Thoracic aorta (tissue), 2 donors: ENCODE results near the gene NWD2. TPM values are rescaled to one million over a fixed set of nuclear protein-coding genes. Genes with fewer than 3 reads are reported as not detected.

ENCODE experiments used
- ATAC-seq: fragments of 150-250 bp; one replicate; pipeline ENCODE4 v1.8.0; 2017; ENCODE audit warnings: low read depth; ENCODE audit not compliant: insufficient number of reproducible peaks, low FRiP score
- DNase-seq: peaks from one replicate; pipeline ENCODE4 v3.0.0-alpha.2; 2020; ENCODE audit warnings: low spot score
- H3K27ac ChIP-seq, 2 donors: fragments of 200-600 bp; sonication (generic); 1 replicate in 1 of 2; 2 replicates in 1 of 2; pipeline ENCODE4 v1.5.1; 2016; ENCODE audit warnings: mild to moderate bottlenecking in 2 of 2, moderate library complexity in 2 of 2
- H3K27me3 ChIP-seq: fragments of 200-600 bp; sonication (generic); replicated peaks from 2 replicates; pipeline ENCODE4 v1.6.0; 2016; ENCODE audit warnings: mild to moderate bottlenecking; ENCODE audit not compliant: insufficient read depth
- H3K36me3 ChIP-seq: fragments of 200-600 bp; sonication (generic); one replicate; pipeline ENCODE4 v1.5.1; 2016
- H3K4me1 ChIP-seq, 2 donors: fragments of 200-600 bp; sonication (generic); 1 replicate in 1 of 2; 2 replicates in 1 of 2; pipeline versions ENCODE4 v1.5.1 to v1.6.0; 2016; ENCODE audit warnings: low read depth in 2 of 2, mild to moderate bottlenecking in 1 of 2; ENCODE audit not compliant: control insufficient read depth in 1 of 2
- H3K4me3 ChIP-seq: fragments of 200-600 bp; sonication (generic); 2 replicates; pipeline ENCODE4 v1.5.1; 2016; ENCODE audit warnings: mild to moderate bottlenecking
- H3K9me3 ChIP-seq: fragments of 200-600 bp; sonication (generic); 2 replicates; pipeline ENCODE4 v1.5.1; 2016
- total RNA-seq, 2 donors: library from RNA; depleted of rRNA; stranded (reverse); fragments of >200 nt; gene quantifications; one replicate each; pipeline versions ENCODE4 v1.1.0 to v1.2.3, GENCODE V29; 2016
- TF ChIP-seq, protein P1 (sequence below): fragments of 200-600 bp; sonication (generic); IDR thresholded peaks from one replicate; pipeline ENCODE4 v1.5.1; 2019; ENCODE audit warnings: antibody characterized with exemption

Gene NWD2
- total RNA-seq, 2 donors from 2014 or later: not detected

DNA sequence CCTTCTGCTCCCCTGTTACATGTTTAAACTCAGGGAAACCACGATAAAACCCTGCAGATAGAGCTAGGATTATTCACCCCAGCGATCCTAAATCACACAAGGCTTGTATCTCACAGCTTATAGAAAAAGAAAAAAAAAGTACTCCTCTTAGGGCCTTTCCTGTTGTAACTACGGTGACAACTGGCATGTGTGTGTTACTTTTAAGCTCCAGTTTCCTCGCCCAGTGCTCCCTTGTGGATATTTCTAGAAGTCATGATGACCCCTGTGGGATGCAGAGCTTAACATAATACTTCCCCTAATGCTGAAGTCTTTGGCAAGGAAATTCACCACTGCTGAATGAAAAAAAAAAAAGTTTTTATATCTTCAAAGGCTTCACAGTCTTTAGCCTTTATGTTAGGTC lies 114.7 kb downstream of the NWD2 start:
- TF ChIP-seq, protein P1, sequence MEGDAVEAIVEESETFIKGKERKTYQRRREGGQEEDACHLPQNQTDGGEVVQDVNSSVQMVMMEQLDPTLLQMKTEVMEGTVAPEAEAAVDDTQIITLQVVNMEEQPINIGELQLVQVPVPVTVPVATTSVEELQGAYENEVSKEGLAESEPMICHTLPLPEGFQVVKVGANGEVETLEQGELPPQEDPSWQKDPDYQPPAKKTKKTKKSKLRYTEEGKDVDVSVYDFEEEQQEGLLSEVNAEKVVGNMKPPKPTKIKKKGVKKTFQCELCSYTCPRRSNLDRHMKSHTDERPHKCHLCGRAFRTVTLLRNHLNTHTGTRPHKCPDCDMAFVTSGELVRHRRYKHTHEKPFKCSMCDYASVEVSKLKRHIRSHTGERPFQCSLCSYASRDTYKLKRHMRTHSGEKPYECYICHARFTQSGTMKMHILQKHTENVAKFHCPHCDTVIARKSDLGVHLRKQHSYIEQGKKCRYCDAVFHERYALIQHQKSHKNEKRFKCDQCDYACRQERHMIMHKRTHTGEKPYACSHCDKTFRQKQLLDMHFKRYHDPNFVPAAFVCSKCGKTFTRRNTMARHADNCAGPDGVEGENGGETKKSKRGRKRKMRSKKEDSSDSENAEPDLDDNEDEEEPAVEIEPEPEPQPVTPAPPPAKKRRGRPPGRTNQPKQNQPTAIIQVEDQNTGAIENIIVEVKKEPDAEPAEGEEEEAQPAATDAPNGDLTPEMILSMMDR: no peak
- Histone ChIP-seq H3K27me3 (no peaks in the 10 kb centered on the region), H3K9me3 (no peaks in the 10 kb centered on the region), H3K4me1 (no peaks in the 10 kb centered on the region), H3K27ac (no peak overlapping the region), H3K4me3 (no peak overlapping the region), H3K36me3 (no peaks in the 10 kb centered on the region)
- ATAC-seq (no peak), DNase-seq (no peak)

DNA sequence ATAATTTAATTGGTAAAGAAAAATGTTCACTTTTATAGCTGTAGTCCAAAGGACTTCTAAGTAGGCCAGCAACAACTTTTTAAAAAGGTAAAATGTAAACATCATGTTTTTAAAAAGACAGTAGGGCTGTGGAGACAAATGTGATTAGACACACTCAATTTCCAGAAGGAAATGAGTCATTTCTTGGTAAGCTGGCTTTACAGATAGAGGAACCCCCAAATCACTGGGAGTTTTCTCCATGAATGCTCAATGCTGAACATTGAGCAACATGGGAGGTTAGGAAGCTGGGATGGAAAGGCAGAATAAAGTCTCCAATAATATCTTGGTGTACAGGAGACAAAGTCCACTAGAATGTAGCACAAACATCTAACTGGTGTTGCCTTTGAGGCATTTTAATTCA lies 121.3 kb downstream of the NWD2 start:
- H3K36me3 ChIP-seq: no peaks in the 10 kb centered on the region
- no peak overlapping the region for H3K27ac ChIP-seq
- no peak for DNase-seq
- no peak for ATAC-seq
- no peaks in the 10 kb centered on the region for H3K4me1 ChIP-seq
- H3K9me3 ChIP-seq: no peaks in the 10 kb centered on the region
- TF ChIP-seq, protein P1: no peak
- H3K27me3 ChIP-seq: no peaks in the 10 kb centered on the region
- H3K4me3 ChIP-seq: no peak overlapping the region

DNA sequence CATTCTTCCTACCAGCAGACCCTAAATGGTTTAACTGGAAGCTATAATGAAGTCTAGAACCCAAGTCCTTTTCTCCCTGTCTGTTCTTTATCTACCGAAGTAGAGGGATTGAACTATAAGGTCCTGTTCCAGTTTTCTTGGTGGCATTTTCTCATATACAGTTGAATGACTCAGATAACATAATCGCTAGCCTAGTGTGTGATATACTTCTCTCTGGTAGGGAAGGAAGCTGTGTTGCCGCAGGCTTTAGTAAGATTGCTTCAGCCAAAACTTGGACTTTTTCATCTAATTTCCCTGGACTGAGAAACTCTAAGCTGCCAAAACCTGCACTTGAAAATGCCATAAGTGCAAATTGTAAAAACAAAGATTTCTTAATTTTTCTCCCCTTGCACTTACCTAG lies 123.4 kb downstream of the NWD2 start:
- Histone ChIP-seq H3K4me3 (no peak overlapping the region), H3K36me3 (no peaks in the 10 kb centered on the region), H3K9me3 (no peaks in the 10 kb centered on the region), H3K27me3 (no peaks in the 10 kb centered on the region), H3K4me1 (no peaks in the 10 kb centered on the region), H3K27ac (no peak overlapping the region)
- TF ChIP-seq, protein P1: no peak
- ATAC-seq (no peak), DNase-seq (no peak)

DNA sequence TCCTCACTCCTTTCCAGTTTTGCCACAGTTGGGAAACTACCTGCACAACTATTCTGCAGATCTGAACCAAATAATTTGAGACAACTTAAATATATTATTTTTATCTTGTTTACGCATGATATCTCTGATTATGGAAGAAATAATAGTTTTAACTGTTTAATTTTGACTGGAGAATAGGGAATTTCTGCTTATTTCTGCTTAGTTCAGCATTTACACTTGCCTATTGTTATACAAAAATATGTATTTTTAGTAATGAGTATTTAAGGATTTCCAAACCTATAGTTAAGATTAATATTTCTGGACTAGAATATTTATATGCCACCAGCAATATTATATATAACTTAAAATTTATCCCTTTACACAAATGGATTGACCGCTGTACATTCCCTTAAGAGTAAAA lies 125.5 kb downstream of the NWD2 start:
- no peaks in the 10 kb centered on the region for H3K9me3 ChIP-seq
- H3K4me1 ChIP-seq: no peaks in the 10 kb centered on the region
- DNase-seq (no peak), ATAC-seq (no peak)
- no peak overlapping the region for H3K4me3 ChIP-seq
- H3K27me3 ChIP-seq: no peaks in the 10 kb centered on the region
- no peaks in the 10 kb centered on the region for H3K36me3 ChIP-seq
- no peak overlapping the region for H3K27ac ChIP-seq
- TF ChIP-seq, protein P1: no peak

DNA sequence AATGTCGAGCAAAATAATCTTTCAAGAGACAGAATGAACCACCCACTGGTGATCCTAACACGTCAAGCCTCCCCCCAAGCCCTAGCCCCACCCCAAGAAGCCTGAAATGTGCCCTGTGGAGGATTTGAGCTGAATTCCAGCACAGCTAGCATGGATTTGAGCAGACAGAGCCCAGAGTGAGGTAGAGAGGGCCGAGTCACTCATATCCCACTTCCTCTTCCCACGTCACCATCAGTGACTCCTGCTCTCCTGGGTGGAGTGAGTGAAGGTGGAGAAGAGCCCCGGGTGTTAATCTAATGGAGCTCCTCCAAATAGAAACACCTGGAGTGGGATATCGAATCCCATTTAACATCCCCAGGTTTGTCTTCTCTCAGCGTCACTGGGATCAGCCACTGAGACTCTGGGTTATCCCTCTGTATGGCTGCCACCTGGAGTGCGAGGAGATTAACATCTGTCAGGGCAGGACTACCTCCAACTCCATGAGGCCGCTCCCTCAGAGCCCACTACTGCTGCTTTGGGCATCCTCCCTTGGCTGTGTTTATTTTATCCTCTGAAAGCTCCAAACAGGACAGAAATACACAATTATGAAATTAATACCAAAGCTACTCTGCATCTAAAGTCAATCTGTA lies 136.6 kb downstream of the NWD2 start:
- DNase-seq: no peak
- no peak for ATAC-seq

More for the DNA sequence above, 136.6 kb downstream of the NWD2 start:
- Histone ChIP-seq H3K4me3 (no peak overlapping the region), H3K27me3 (no peaks in the 10 kb centered on the region), H3K36me3 (no peaks in the 10 kb centered on the region), H3K27ac (no peak overlapping the region), H3K4me1 (no peaks in the 10 kb centered on the region), H3K9me3 (no peaks in the 10 kb centered on the region)
- TF ChIP-seq, protein P1: no peak
